Ectodermal cell (in vitro differentiated cells): ENCODE data around the gene EPB41L2.

Source experiments
- H3K27ac ChIP-seq: 2 replicates; pipeline ENCODE4 v1.7.0; 2013; ENCODE audit warnings: mild to moderate bottlenecking, low read depth, low read length; ENCODE audit not compliant: insufficient read depth, poor library complexity, severe bottlenecking
- H3K27me3 ChIP-seq: 2 replicates; pipeline ENCODE4 v1.7.0; 2013; ENCODE audit warnings: mild to moderate bottlenecking, low read length; ENCODE audit not compliant: insufficient read depth, control insufficient read depth, poor library complexity, severe bottlenecking
- H3K36me3 ChIP-seq: one replicate; pipeline ENCODE4 v1.7.0; 2013; ENCODE audit warnings: low read length; ENCODE audit not compliant: control insufficient read depth, insufficient read depth
- H3K4me1 ChIP-seq: one replicate; pipeline ENCODE4 v1.7.0; 2013; ENCODE audit warnings: low read length; ENCODE audit not compliant: control insufficient read depth, insufficient read depth
- H3K4me3 ChIP-seq: 2 replicates; pipeline ENCODE4 v1.7.0; 2013; ENCODE audit warnings: low read depth, low read length, control low read depth; ENCODE audit not compliant: insufficient read depth
- H3K9me3 ChIP-seq: 2 replicates; pipeline ENCODE4 v1.7.0; 2013; ENCODE audit warnings: mild to moderate bottlenecking, low read length, moderate library complexity; ENCODE audit not compliant: control insufficient read depth
- WGBS, 2 experiments: methylation state at CpG; one replicate each; pipeline ENCODE4 v1.1.7; 2013; ENCODE audit warnings: missing lambda C conversion rate in 2 of 2; 5-methylcytosine and 5-hydroxymethylcytosine counted together

EPB41L2 gene

DNA sequence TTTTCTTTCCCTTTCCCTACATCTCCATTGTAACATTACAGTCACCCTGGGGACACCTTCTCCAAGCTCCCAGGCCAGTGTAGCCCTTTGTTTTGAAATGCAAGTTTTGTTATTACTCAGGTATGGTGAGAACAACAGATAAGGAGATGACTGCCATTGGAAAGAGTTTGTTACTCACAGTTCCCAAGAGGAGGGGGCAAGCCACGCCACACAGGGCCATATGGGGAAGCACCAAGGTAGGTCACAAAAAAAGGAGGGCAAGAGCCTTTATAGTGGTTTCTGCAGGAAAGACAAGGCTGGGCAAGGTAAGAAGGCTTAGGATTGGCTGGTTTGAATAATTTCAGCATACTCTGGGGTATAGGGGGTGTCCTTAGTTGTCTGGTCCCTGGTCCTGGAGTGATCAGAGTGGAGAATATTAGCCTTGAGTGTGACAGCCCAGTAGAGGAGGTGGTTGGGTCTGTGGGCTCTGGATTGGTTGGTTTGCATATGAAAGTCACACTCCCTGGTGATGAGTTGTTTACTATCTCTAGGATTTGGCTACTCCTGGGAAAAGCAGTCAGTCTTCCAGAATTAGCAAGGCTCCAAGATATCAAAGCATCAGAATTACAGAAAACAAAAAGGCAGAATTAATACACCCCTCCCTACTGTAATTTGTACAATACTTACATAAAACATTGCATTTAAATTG, 268.9 kb downstream of the EPB41L2 start:
- no peak overlapping the region for H3K27ac ChIP-seq
- no peaks in the 10 kb centered on the region for H3K27me3 ChIP-seq
- no peak overlapping the region for H3K4me3 ChIP-seq
- no peaks in the 10 kb centered on the region for H3K4me1 ChIP-seq
- no peaks in the 10 kb centered on the region for H3K9me3 ChIP-seq
- H3K36me3 ChIP-seq = no peaks in the 10 kb centered on the region
- whole genome bisulfite sequencing, 2 experiments = 95 to 97% methylated on average over 1 of the region's 1 CpG
